Activated CD8-positive, alpha-beta T cell treated with anti-CD3 and anti-CD28 coated beads for 36 hours (primary cell): ENCODE measurements around the gene DMKN. TPM values are rescaled to one million over a fixed set of nuclear protein-coding genes. Genes with fewer than 3 reads are reported as not detected.

ENCODE experiments used
- ATAC-seq: fragments of 200-7000 bp; cut with Tn5 transposase; one replicate; pipeline ENCODE4 v1.10.0; 2021; ENCODE audit warnings: mild to moderate bottlenecking, moderate library complexity
- CTCF ChIA-PET: fragments of 350-600 bp; sonication (Branson Sonifier 250); formaldehyde crosslinking; loops from one replicate; lab custom pipeline; 2021; ENCODE audit warnings: antibody characterized with exemption; lab: Charles Lee
- POLR2A ChIA-PET: fragments of 350-600 bp; sonication (Branson Sonifier 250); formaldehyde crosslinking; loops from one replicate; lab custom pipeline; 2021; ENCODE audit warnings: antibody characterized with exemption; lab: Charles Lee
- DNase-seq: peaks from one replicate; pipeline ENCODE4 v3.0.0-alpha.2; 2020
- H3K27ac Mint-ChIP-seq: one replicate; pipeline ENCODE4 v1.8.0; 2021; ENCODE audit warnings: mild to moderate bottlenecking, mixed read lengths
- H3K27me3 Mint-ChIP-seq: one replicate; pipeline ENCODE4 v1.8.0; 2021; ENCODE audit warnings: mixed read lengths
- H3K36me3 Mint-ChIP-seq: one replicate; pipeline ENCODE4 v1.8.0; 2021; ENCODE audit warnings: low read depth, mixed read lengths
- H3K4me1 Mint-ChIP-seq: one replicate; pipeline ENCODE4 v1.8.0; 2021; ENCODE audit warnings: low read depth, mixed read lengths
- H3K4me3 Mint-ChIP-seq: one replicate; pipeline ENCODE4 v1.8.0; 2021; ENCODE audit warnings: mild to moderate bottlenecking, moderate library complexity, mixed read lengths
- H3K9me3 Mint-ChIP-seq: one replicate; pipeline ENCODE4 v1.8.0; 2021; ENCODE audit warnings: mixed read lengths
- intact Hi-C: fragments of 100-400 bp; cut with micrococcal nuclease; formaldehyde crosslinking; loops from one replicate; pipeline ENCODE4 v1.10.0; 2022
- total RNA-seq, 2 experiments: library from RNA; stranded (reverse); gene quantifications; one replicate each; pipeline ENCODE4 v1.2.3, GENCODE V29; 2021
- TF ChIP-seq, protein P1 (sequence below): fragments of 200-600 bp; IDR thresholded peaks from one replicate; pipeline ENCODE4 v1.8.0; 2022; ENCODE audit warnings: antibody characterized with exemption, mild to moderate bottlenecking

DMKN gene
- total RNA-seq, 2 experiments from 2014 or later: 0.68 to 1.1 TPM

DNA sequence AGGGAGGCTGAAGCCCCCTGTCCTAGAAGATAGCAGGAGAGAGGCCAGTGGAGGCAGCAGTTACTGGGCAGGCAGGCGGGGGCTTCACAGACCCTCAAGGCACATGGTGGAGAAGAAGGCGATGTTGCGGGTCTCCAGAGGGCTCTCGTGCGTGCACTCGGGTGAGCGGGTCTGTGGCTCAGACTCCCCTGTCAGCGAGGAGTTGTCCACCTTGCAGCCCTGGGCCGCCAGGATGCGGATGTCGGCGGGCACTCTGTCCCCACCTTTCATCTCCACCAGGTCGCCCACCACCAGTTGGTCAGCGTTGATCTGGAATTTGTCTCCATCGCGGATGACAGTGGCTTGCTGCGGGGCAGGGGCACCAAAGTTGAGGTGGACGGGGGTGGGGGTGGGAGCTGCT is 46.8 kb upstream of the DMKN start:
- Mint-ChIP-seq H3K4me3 (no peak overlapping the region), H3K36me3 (no peaks in the 10 kb centered on the region), H3K27me3 (peaks cover 47% of the 10 kb centered on the region), H3K27ac (no peak overlapping the region), H3K4me1 (peaks cover 8% of the 10 kb centered on the region), H3K9me3 (no peaks in the 10 kb centered on the region)
- ChIA-PET CTCF (interaction anchor here (1.4 kb wide), 1 partner anchor 12 kb away, joined by 7 read pairs; no protein-coding TSS in a partner anchor), POLR2A (no interaction called here)
- TF ChIP-seq, protein P1, sequence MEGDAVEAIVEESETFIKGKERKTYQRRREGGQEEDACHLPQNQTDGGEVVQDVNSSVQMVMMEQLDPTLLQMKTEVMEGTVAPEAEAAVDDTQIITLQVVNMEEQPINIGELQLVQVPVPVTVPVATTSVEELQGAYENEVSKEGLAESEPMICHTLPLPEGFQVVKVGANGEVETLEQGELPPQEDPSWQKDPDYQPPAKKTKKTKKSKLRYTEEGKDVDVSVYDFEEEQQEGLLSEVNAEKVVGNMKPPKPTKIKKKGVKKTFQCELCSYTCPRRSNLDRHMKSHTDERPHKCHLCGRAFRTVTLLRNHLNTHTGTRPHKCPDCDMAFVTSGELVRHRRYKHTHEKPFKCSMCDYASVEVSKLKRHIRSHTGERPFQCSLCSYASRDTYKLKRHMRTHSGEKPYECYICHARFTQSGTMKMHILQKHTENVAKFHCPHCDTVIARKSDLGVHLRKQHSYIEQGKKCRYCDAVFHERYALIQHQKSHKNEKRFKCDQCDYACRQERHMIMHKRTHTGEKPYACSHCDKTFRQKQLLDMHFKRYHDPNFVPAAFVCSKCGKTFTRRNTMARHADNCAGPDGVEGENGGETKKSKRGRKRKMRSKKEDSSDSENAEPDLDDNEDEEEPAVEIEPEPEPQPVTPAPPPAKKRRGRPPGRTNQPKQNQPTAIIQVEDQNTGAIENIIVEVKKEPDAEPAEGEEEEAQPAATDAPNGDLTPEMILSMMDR: no peak
- intact Hi-C loops: no loop called here
- DNase-seq (no peak), ATAC-seq (no peak)

DNA sequence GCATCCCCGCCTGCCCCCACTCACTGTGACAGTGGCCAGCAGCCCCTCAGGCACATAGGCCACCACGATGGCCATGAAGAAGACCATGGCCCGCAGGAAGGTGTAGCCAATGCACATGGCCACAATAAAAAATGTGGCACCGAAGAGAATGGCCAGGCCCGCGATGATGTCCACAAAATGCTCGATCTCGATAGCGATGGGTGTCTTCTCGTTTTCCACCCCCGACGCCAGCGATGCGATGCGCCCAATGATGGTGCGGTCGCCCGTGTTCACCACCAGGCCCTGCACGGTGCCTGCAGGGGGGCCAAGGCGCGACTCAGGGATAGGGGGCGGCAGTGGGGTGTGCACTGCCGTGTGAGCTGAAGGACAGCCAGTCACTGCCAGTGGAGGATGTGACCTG is 46.3 kb upstream of the DMKN start:
- ChIA-PET CTCF (interaction anchor here (1.4 kb wide), 1 partner anchor 11 kb away, joined by 7 read pairs; no protein-coding TSS in a partner anchor), POLR2A (no interaction called here)
- intact Hi-C loops: no loop called here
- ATAC-seq (no peak), DNase-seq (no peak)
- Mint-ChIP-seq H3K4me1 (peaks cover 8% of the 10 kb centered on the region), H3K4me3 (no peak overlapping the region), H3K27me3 (peaks cover 46% of the 10 kb centered on the region), H3K36me3 (no peaks in the 10 kb centered on the region), H3K27ac (no peak overlapping the region), H3K9me3 (no peaks in the 10 kb centered on the region)
- TF ChIP-seq, protein P1: no peak

DNA sequence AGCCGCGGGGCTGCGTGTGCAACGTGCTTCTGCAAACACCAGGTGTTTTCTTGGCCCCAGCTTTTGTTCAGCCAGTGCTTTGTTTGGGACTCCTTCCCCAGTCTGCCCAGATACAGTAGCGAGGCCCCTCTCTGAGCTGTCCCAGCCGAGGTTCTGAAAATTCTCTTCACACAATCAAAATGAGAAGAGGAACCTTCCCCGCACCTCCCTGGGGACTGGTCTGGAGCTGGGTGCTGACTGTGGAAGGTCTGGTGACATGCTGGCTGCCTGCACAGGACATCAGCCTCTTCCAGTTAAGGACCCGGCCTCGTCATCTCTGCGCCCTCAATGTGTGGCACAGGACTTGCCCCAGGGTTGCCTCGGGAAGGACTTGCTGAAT is 45.8 kb upstream of the DMKN start:
- CTCF ChIA-PET: interaction anchor here (1.4 to 1.5 kb wide), 2 partner anchors 11 to 33 kb away, joined by 3 to 7 read pairs; no protein-coding TSS in a partner anchor
- TF ChIP-seq, protein P1: no peak

DNA sequence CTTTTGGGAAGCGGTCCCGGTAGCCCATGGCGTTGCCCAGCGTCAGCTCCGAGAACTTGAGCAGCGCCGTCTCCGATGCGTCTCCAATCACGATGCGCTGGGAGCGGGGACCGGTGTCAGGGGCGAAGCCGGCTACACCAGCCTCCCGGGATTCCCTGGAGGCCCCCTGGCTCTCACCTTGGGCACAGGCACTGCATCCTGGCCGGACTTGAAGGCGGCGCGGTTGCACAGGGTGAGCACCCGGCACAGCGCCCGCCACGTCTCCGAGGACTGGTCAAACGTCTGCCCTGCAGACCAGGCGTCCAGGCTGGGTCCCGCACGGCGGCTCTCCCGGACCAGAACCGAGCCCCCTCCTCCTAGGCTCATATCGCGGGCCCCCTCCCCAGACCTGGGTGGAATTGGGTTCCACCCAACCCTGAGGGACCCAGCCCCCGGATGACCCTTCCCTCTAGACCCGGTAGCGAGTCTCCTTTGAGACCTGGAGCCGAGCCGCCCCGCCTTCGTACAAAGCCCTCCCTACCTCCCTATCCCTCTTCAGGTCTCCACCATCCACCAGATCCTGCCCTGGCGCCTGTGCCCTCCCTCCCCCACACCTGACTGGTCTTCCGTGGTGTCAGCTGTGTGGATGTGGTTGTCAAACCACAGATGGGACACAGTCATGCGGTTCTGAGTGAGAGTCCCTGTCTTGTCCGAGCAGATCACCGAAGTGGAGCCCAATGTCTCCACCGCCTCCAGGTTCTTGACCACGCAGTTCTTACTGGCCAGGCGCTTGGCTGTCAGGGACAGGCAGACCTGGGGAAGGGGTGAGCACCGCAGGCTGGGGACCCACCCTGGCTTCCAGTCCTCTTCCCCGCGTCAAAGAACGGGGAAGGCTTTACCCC is 45.2 kb upstream of the DMKN start:
- DNase-seq (no peak), ATAC-seq (no peak)
- intact Hi-C loops: no loop called here
- Mint-ChIP-seq H3K27ac (no peak overlapping the region), H3K4me3 (no peak overlapping the region), H3K9me3 (no peaks in the 10 kb centered on the region), H3K4me1 (peaks cover 8% of the 10 kb centered on the region), H3K27me3 (peaks cover 44% of the 10 kb centered on the region), H3K36me3 (no peaks in the 10 kb centered on the region)
- TF ChIP-seq, protein P1: no peak
- ChIA-PET POLR2A (interaction anchor here (0.7 kb wide), 1 partner anchor 10 kb away, joined by 3 read pairs; no protein-coding TSS in a partner anchor), CTCF (interaction anchor here (1.4 to 1.8 kb wide), 4 partner anchors 10 to 86 kb away, joined by 3 to 13 read pairs (median 5); no protein-coding TSS in a partner anchor)

More for the DNA sequence above, 45.8 kb upstream of the DMKN start:
- Mint-ChIP-seq H3K27ac (no peak overlapping the region), H3K27me3 (peaks cover 46% of the 10 kb centered on the region), H3K9me3 (no peaks in the 10 kb centered on the region), H3K4me1 (peaks cover 8% of the 10 kb centered on the region), H3K4me3 (no peak overlapping the region), H3K36me3 (no peaks in the 10 kb centered on the region)
- intact Hi-C loops: no loop called here
- DNase-seq (no peak), ATAC-seq (no peak)
- POLR2A ChIA-PET: no interaction called here
